Esophagus squamous epithelium (tissue), 4 donors: ENCODE data around the gene ZNF689.

Experiments
- CTCF ChIP-seq, 6 experiments: fragments of 450-650 bp in 4 of 6; fragments of 200-600 bp in 2 of 6; sonication (generic) in 2 of 6; IDR thresholded peaks; one replicate each; pipeline ENCODE4 v1.5.1; 2016 to 2019; ENCODE audit warnings: antibody characterized with exemption in 6 of 6, mild to moderate bottlenecking in 4 of 6, moderate library complexity in 4 of 6
- POLR2A ChIP-seq, 4 donors: fragments of 450-650 bp; IDR thresholded peaks; one replicate each; pipeline ENCODE4 v1.6.1; 2017; ENCODE audit warnings: antibody characterized with exemption in 4 of 4, mild to moderate bottlenecking in 4 of 4, moderate library complexity in 3 of 4

GRCh38 chr16:30553393-30553899, 56.7 kb downstream of the ZNF689 start:
- no peak for TF ChIP-seq CTCF (IDR thresholded peaks at IDR 0.05)
- TF ChIP-seq POLR2A (IDR thresholded peaks at IDR 0.05): no peak
